DND-41 (cell line): Measurements from ENCODE around the gene CARD11.

Experiments
- ATAC-seq: fragments of 200-7000 bp; cut with Tn5 transposase; 3 replicates; pipeline ENCODE4 v1.9.1; 2021; ENCODE audit warnings: low read depth; ENCODE audit not compliant: insufficient read depth
- DNase-seq: peaks from one replicate; pipeline ENCODE4 v3.0.0-alpha.2; 2020
- H2AFZ ChIP-seq: 2 replicates; pipeline ENCODE4 v1.6.0; 2012; ENCODE audit warnings: low read depth, low read length
- H3K27ac ChIP-seq: 2 replicates; pipeline ENCODE4 v1.5.1; 2012; ENCODE audit warnings: low read length, inconsistent platforms
- H3K27me3 ChIP-seq: fragments of 200-600 bp; sonication (generic); 2 replicates; pipeline ENCODE4 v1.6.0; 2012; ENCODE audit warnings: low read length, mild to moderate bottlenecking, inconsistent platforms; ENCODE audit not compliant: insufficient read depth, poor library complexity
- H3K36me3 ChIP-seq: 2 replicates; pipeline ENCODE4 v1.5.1; 2012; ENCODE audit warnings: low read length, inconsistent platforms; ENCODE audit not compliant: insufficient read depth
- H3K4me1 ChIP-seq: 2 replicates; pipeline ENCODE4 v1.5.1; 2012; ENCODE audit warnings: mild to moderate bottlenecking, low read length; ENCODE audit not compliant: insufficient read depth
- H3K4me2 ChIP-seq: 2 replicates; pipeline ENCODE4 v1.6.0; 2012; ENCODE audit warnings: mild to moderate bottlenecking, moderate library complexity, low read length, inconsistent platforms; ENCODE audit not compliant: insufficient read depth
- H3K4me3 ChIP-seq, 2 experiments: fragments of 200-600 bp in 1 of 2; shearing (Covaris generic) in 1 of 2; 2 replicates each; pipeline ENCODE4 v1.5.1; 2012 to 2016; ENCODE audit warnings: inconsistent platforms in 2 of 2, low read length in 2 of 2, mild to moderate bottlenecking in 2 of 2, low read depth in 1 of 2, moderate library complexity in 1 of 2
- H3K79me2 ChIP-seq: 2 replicates; pipeline ENCODE4 v1.6.0; 2012; ENCODE audit warnings: low read length, inconsistent platforms; ENCODE audit not compliant: insufficient read depth
- H3K9ac ChIP-seq: 2 replicates; pipeline ENCODE4 v1.6.0; 2012; ENCODE audit warnings: low read depth, mild to moderate bottlenecking, inconsistent platforms, low read length, moderate library complexity
- H3K9me3 ChIP-seq: 2 replicates; pipeline ENCODE4 v1.5.1; 2012; ENCODE audit warnings: low read length, moderate library complexity, mild to moderate bottlenecking, inconsistent platforms; ENCODE audit not compliant: insufficient read depth, severe bottlenecking
- H4K20me1 ChIP-seq: 2 replicates; pipeline ENCODE4 v1.6.0; 2012; ENCODE audit warnings: low read length; ENCODE audit not compliant: insufficient read depth
- CTCF ChIP-seq: IDR thresholded peaks from 2 replicates; pipeline ENCODE4 v1.5.1; 2012; ENCODE audit warnings: borderline replicate concordance, low read length, moderate library complexity, mild to moderate bottlenecking; ENCODE audit not compliant: poor library complexity, severe bottlenecking; ENCODE audit errors: extremely low read depth
- EZH2 ChIP-seq: IDR thresholded peaks from 3 replicates; pipeline ENCODE4 v1.6.1; 2012; ENCODE audit warnings: borderline replicate concordance, low read depth, mild to moderate bottlenecking, moderate library complexity, low read length, inconsistent platforms; ENCODE audit not compliant: severe bottlenecking

Gene CARD11

DNA sequence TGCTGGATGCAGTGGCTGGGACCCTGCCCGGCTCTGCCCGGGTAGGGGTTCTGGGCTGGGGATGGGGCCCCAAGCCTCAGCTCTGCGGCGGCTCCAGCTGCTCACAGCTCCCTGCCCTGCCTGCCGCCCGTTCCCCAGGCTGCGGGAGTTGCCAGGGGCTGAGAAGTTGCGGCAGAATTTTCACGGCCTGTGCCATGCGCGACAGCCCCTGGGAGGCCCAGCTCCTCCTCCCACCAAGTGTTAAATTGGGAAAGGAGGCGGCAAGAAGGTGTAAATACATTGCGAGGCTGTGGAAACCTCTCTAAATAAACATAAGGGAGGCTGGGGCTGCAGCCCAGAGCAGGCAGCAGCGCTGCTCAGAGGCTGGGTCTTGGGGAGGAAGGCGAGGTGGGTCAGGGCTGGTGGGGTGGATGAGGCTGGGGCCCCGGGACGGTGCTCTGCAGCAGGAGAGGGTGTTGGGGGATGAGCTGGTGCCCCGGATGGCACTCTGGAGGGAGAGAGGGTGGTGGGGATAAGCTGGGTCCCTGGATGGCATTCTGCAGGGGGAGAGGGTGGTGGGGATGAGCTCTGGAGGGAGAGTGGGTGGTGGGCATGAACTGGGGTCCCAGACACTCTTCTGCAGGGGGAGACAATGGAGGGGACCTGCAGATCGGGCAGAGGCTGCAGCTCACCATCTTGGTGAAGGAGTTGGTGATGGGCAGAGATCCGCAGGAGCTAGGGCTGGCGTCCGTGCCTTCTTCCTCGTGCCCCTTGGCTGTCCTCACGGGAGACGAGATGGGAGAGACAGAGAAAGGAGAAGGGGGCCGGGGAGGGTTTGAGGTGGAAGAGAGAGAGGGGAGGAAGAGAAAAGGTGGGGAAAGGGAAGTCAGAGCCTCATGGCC is 114.1 kb downstream of the CARD11 start:
- no peaks in the 10 kb centered on the region for H3K9me3 ChIP-seq
- H2AFZ ChIP-seq = no peak overlapping the region
- H3K27me3 ChIP-seq = no peaks in the 10 kb centered on the region
- TF ChIP-seq EZH2 = no peak
- no peak for TF ChIP-seq CTCF
- H4K20me1 ChIP-seq = peaks cover 4% of the 10 kb centered on the region; the same call in 1 of the 2 replicates
- ATAC-seq = no peak
- H3K79me2 ChIP-seq = no peaks in the 10 kb centered on the region
- no peak overlapping the region for H3K4me3 ChIP-seq
- DNase-seq = no peak
- H3K9ac ChIP-seq = no peak overlapping the region
- no peaks in the 10 kb centered on the region for H3K36me3 ChIP-seq
- no peaks in the 10 kb centered on the region for H3K4me1 ChIP-seq
- H3K4me2 ChIP-seq = no peak overlapping the region
- no peak overlapping the region for H3K27ac ChIP-seq

DNA sequence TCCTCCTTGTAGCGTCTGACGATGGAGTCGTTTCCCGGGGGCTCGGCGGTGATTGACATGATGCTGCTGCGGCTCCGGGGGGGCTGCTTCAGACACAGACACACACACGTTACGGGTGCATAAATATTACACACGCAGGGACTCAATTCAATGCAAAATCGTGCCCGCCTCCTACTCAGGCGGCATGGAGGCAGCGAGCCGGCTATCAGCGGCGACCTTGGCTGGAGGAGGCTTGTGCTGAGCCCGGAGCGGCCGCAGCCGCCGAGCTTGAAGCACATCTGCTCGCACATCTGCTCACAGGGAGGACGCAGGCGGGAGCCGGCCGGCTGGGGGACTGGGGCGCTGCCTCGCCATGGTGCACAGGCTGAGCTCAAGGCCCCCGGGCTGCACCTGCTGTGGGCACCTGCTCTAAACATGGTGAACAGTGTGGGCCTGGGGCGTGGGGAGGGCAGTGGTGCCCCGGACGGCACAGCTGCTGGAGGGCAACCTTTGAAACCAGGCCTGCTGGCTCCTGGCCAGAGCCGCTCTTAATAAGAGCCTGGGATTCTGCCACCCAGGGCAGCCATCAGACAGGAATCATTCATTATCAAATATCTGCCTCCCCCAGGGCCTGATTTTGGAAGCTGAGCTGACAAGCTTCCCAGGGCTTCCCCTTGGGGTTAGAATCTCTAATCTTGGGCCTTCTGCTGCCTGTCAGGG is 114.9 kb downstream of the CARD11 start:
- ATAC-seq (no peak), DNase-seq (no peak)
- Histone ChIP-seq H3K27ac (no peak overlapping the region), H3K4me3 (no peak overlapping the region), H3K36me3 (no peaks in the 10 kb centered on the region), H3K4me2 (no peak overlapping the region), H3K9ac (no peak overlapping the region), H3K4me1 (no peaks in the 10 kb centered on the region), H4K20me1 (peaks cover 4% of the 10 kb centered on the region; the same call in 1 of the 2 replicates), H3K27me3 (no peaks in the 10 kb centered on the region), H3K9me3 (no peaks in the 10 kb centered on the region), H2AFZ (no peak overlapping the region), H3K79me2 (no peaks in the 10 kb centered on the region)
- no peak for TF ChIP-seq EZH2
- TF ChIP-seq CTCF = no peak

- no peaks in the 10 kb centered on the region for H3K9me3 ChIP-seq
- ATAC-seq = no peak
- H4K20me1 ChIP-seq = peaks cover 4% of the 10 kb centered on the region; the same call in 1 of the 2 replicates
- H3K4me2 ChIP-seq = no peak overlapping the region
- no peaks in the 10 kb centered on the region for H3K79me2 ChIP-seq
- H3K36me3 ChIP-seq = no peaks in the 10 kb centered on the region
- H3K27ac ChIP-seq = no peak overlapping the region
- no peaks in the 10 kb centered on the region for H3K27me3 ChIP-seq
- no peak for DNase-seq
- no peak overlapping the region for H3K9ac ChIP-seq
- no peak overlapping the region for H3K4me3 ChIP-seq
- TF ChIP-seq CTCF (no peak), EZH2 (no peak)
- H3K4me1 ChIP-seq = no peaks in the 10 kb centered on the region
- no peak overlapping the region for H2AFZ ChIP-seq
Observed at GRCh38 chr7:2928256-2928612, 115.4 kb downstream of the CARD11 start.
